GM19328 (cell line): Measurements from ENCODE around the gene BOLA2B.
"Not testable (repeated sequence)": the region's sequence is repeated elsewhere in the genome, so short reads cannot be mapped to it uniquely, and the experiment has no call there.

Experiments used
- ATAC-seq: cut with Tn5 transposase; IDR thresholded peaks from one replicate; pipeline ENCODE4 v1.9.1; 2021; ENCODE audit warnings: mild to moderate bottlenecking, moderate library complexity; ENCODE audit not compliant: unreplicated experiment

BOLA2B gene

DNA sequence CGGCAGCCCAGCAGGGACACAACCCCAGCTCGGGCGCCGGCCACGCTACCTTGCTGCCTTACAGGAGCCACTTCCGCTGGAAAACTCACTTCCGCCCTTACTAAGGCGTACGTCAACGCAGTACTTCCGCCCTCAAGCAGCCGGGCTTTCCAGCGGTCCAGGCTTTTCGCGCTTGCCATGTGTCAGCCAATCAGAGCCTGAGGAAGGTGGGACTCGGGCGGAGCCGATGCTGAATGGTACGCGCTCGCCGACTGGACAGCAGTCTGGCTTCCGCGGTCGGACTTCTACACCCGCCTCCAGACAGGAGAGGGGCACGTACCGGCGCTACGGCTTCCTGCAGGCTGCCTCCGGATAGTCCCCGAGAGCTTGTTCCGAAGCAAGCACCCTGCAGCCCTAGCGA is at the start of gene BOLA2B, which contains the start of gene SLX1A:
BOLA2B (minus strand) TSS at position 52 of the 400 bp plus-strand sequence. CDS start 71 bp downstream, outside the sequence.
SLX1A (plus strand) TSS at position 261 of the 400 bp plus-strand sequence. CDS start 210 bp downstream, outside the sequence.
- ATAC-seq = peak; percentile 81

DNA sequence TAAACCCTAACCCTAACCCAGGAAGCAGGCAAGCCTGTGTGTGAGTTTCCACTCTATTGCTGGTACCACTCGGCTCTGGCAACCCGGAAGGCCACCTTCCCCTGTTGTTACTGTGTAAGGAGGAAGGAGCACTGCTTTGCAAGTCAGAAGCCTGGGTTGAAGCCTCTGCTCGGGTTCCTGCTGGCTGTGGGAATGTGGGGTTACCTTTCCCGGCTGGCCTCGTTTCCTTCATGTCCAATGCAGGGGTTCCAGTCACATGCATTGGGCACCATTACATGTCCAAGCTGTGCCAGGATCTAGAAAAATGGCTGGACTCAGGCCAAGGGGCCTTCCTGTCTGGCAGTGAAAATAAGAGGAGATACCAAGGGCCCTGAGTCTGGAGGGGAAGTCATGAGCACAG is 23.6 kb upstream of the BOLA2B start:
- ATAC-seq = not testable (repeated sequence)

DNA sequence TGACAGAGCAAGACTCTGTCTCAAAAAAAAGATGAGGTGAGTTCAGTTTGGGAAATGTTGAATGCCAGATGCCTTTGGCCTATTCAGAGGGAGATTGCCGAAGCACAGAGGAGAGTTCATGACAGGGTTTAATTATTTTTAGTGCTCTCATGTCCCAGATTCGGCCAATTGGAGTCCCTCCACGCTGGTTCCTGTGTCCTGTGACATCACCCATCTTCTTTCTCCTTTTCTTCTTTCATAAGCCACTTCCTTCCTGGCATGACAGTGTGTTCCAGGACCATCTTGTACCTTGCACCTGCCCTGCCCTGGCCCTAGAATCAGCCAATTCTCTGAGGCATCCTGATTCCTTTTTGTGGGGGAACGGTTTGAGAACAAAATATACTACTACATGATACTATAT is 17.9 kb upstream of the BOLA2B start:
- ATAC-seq = not testable (repeated sequence)

DNA sequence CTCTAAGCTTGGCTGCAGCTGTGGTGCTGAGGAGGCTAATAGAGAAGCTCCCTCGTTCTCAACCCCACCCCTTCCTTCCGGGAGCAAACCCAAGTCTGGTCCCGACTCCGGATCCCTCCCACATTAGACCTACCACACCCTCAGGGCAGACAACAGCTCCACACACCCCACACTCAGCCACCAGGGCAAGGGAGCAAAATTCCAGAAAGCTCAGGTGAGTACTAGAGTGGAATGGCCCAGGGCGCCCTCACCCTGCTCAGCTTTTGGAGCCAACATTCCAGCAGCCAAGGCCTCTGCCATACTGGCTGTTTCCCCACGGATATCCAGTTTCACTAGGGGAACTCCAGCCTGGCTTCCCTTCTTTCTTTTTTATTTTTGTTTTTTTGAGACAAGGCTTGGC is 15.6 kb upstream of the BOLA2B start:
- not testable (repeated sequence) for ATAC-seq

DNA sequence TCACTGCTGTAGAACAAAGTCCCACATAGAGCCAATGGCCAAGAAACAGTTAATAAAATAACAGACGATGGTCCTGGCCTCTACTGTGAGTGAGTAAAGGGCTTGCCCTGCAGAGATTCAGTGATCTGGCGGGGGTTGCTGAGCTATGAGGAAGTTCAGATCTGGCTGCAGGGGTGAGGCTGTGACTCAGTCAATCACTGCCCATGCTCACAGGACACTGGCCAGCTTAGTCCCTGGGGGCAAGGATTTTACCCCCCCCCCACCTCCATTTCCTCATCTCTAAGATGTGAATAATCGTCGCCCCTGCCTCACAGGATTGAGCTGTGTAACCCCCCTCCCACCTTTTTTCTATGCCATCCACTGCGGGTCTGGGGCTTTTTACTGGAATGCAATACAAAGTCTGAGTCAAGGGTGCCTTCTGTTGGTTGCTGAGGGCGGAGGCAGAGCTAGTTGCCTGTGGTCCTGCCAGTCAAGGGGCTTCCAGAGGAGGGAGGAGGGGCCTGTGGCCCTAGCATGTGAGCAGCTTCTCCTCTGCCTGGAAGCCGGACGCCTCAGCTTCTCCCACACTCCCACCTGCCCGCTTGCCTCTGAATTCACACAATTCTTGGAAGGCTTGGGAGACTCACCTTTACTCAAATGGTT is 13.7 kb upstream of the BOLA2B start:
- not testable (repeated sequence) for ATAC-seq

DNA sequence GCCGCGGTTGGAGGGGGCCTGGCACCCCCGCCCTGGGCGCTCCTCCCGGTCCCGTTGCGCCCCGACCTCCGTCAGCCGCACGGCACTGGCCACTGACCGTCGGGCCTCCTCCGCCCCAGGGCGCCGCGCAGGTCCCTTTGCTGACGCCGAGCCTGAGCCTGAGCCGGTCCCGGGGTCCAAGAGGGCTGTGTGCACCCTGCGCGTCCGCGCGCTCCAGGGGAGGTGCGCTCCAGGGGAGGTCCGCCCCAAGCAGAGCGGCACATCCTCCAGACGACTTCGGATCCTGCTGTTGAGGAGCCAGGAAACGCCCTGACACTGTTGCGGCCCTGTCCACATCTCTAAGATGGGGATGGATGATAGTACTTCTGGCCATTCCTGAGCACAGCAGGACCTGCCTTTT is 12.8 kb upstream of the BOLA2B start:
- not testable (repeated sequence) for ATAC-seq

DNA sequence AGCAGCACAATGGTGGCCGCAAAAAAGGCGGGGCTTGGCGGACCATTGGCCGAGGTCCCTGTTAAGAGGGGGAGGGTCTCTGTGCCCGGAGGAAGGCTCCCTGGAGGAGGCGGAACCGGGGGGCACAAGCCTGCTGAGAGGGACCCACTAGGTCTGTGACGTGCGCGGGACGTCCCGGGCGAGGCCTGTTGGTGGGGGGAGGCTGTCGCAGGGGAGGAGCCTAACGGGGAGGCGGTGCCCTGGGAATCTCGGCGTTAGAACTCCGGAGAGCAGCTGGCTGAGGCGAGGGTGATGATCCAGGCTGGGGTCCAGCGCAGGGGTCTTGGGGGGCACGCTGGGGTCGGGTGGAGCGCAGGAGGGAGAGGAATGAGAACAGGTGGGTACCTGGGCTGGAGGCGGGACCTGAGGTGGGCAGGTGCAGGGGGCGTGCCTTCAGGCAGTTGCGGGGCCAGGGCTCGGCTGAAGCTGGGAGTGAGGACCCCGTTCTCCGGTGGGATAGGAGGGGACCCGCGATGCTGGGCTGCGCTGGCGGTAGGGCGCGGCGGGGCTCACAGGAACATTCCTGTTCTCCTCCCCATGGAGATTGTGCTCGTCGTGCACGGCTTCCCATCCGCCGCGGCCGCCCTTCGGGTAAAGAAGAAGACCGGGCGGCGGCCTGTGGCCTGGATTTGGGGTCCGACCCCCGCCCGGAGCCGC is 12.2 kb upstream of the BOLA2B start:
- ATAC-seq = not testable (repeated sequence)

DNA sequence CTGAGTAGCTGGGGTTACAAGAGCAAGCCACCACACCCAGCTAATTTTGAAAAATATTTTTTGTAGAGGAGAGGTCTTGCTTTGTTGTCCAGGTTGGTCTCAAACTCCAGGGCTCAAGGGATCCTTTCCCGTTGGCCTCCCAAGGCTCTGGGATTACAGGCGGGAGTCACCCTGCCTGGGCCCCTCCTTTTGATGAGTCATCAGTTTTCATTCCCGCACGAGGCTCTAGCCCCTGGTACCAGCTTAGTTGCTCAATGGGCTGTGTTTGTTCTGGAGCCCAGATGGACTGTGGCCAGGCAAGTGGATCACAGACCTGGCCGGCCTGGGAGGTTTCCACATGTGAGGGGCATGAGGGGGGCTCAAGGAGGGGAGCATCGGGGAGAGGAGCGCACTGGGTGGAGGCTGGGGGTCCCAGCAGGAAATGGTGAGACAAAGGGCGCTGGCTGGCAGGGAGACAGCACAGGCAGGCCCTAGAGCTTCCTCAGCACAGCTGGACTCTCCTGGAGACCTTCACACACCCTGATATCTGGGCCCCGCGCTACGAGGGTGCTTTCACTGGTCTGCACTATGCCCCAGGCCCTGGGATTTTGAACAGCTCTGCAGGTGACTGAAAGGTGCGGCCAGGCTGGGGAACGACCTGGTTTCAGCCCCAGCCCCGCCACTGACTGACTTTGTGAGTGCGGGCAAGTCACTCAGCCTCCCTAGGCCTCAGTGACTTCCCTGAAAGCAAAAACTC is 6.3 kb upstream of the BOLA2B start:
- not testable (repeated sequence) for ATAC-seq

DNA sequence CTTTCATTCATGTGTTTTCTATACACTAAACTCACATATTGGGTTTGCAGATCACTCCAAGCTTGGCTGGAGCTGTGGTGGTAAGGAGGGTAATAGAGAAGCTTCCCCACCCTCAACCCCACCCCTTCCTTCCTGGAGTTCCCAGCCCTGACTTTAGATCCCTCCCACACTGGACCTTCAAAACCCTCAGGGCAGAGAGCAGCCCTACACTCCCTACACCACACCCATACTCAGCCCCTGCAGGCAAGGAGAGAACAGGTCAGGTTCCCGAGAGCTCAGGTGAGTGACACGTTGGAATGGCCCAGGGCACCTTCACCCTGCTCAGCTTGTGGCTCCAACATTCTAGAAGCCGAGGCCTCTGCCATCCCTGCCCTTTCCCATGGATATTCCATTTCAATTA is 5.6 kb upstream of the BOLA2B start, which contains the start of gene SULT1A3:
SULT1A3 (plus strand) TSS at position 207 of the 400 bp plus-strand sequence. CDS start 1,474 bp downstream, outside the sequence.
- not testable (repeated sequence) for ATAC-seq

DNA sequence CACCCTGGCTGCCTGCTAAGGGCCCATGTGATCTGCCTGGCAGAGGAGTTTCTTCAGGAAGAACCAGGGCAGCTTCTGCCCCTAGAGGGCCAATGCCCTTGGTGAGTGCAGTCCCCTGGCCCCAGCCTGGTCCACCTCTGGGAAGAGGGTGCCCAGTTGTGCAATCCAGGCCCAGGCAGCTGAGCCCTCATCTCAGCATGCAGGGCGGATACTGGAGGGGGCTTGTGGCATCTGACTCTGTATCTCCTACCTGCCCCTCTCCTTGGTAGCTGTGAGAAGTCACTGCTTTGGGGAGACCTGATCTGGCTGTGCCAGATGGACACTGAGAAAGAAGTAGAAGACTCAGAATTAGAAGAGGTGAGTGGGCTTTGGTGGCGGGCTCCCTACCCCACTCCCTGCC is 3.5 kb upstream of the BOLA2B start:
- not testable (repeated sequence) for ATAC-seq

DNA sequence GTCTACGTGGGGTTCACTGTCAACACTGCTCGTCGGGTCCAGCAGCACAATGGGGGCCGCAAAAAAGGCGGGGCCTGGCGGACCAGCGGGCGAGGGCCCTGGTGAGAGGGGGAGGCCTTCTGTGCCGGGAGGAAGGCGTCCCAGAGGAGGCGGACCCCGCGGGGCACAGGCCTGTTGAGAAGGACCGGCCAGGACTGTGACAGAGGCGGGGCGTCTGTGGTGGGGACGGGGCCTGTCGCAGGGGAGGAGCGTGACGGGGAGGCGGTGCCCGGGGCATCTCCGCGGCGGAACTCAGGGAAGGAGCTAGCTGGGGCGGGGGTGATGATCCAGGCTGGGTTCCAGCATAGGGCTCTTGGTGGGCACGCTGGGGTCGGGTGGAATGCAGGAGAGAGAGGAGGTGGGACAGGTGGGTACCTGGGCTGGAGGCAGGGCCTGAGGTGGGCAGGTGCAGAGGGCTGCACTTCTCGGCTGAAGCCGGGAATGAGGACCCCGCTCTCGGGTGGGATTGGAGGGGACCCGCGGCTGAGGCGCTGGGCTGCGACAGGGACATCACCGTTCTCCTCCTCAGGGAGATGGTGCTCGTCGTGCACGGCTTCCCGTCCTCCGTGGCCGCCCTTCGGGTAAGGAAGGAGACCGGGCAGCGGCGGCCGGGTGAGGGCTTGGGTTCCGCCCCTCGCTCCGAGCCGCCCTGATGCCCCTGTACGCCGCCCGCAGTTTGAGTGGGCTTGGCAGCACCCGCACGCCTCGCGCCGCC is 883 bp upstream of the BOLA2B start:
- ATAC-seq = peak; percentile 53

DNA sequence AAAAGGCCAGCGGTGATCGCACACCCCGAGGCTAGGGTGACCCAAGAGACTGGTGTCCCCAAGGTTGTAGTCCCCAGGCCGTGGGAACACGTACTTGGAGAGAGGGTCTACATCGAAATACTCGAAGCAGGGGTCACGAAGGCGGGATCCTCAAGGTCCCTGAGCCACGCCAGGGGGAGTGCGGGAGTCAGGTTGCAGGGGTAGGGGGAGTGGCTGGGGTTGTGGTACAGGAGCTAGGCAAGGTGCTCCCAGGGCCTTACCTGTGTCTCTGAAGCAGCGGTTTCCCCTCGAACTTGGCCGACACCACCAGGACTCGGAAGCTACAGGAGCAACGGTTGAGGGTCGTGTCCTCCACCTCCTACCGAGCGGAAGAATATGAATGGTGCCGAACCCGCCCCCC is 368 bp downstream of the BOLA2B start:
- ATAC-seq = peak; percentile 7

DNA sequence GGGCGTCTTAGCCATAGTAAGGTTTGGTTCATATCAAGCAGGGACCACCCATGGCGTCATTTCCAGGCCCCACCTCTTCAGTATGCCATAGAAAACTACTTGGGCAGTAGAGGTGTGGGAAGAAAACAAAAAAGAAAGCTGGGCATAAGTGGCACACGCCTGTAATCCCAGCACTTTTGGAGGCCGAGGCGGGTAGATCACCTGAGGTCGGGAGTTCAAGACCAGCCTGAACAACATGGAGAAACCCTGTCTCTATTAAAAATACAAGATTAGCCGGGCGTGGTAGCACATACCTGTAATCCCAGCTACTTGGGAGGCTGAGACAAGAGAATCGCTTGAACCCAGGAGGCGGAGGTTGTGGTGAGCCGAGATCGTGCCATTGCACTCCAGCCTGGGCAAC is 2.3 kb downstream of the BOLA2B start:
- ATAC-seq = not testable (repeated sequence)

DNA sequence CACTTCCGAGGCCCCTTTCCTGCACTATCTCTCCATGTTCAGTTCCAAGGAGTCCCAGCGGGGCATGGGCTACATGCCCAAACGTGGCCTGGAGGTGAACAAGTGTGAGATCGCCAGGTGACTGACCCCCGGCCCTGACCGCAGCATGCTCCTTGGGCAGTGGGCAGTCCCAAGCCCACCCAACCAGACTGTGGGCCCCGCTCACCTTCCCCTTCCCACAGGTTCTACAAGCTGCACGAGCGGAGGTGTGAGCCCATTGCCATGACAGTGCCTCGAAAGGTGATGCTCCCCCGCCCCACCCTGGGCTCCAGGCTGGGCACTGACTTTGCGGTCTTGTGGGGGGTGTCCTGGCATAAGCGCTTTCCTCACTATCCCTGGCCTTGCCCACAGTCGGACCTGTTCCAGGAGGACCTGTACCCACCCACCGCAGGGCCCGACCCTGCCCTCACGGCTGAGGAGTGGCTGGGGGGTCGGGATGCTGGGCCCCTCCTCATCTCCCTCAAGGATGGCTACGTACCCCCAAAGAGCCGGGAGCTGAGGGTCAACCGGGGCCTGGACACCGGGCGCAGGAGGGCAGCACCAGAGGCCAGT is 5.4 kb downstream of the BOLA2B start:
- ATAC-seq = no peak

DNA sequence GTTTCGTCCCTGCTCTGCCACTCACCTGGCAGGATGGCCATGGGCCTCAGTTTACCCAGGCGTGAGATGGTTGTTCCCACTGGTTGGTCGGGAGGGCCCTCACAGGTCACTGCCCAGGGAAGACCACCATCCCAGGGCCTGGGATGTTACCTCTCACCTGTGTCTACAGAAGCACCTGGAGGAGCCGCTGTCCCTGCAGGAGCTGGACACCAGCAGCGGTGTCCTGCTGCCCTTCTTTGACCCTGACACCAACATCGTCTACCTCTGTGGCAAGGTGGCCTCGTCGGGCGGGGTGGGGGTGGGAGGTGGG is 6.0 kb downstream of the BOLA2B start:
- no peak for ATAC-seq

DNA sequence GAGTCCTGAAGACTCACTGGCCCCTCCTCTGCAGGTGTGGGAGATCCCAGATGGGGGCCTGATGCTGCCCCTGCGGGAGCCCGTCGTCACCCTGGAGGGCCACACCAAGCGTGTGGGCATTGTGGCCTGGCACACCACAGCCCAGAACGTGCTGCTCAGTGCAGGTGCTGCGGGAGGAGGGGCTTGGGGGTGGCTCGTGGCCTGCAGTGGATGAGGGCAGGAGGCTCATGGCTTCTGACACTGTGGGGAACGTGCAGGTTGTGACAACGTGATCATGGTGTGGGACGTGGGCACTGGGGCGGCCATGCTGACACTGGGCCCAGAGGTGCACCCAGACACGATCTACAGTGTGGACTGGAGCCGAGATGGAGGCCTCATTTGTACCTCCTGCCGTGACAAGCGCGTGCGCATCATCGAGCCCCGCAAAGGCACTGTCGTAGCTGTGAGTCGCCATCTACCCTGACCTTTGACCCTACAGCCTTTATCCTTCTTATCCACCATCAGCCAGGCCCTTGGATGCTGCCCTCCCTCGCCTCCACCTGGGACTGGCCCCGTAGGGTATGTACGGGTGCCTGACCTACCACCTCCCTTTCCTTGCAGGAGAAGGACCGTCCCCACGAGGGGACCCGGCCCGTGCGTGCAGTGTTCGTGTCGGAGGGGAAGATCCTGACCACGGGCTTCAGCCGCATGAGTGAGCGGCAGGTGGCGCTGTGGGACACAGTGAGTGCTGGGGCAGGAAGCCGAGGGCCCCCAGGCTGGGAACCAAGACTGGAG is 6.5 kb downstream of the BOLA2B start:
- ATAC-seq = no peak

DNA sequence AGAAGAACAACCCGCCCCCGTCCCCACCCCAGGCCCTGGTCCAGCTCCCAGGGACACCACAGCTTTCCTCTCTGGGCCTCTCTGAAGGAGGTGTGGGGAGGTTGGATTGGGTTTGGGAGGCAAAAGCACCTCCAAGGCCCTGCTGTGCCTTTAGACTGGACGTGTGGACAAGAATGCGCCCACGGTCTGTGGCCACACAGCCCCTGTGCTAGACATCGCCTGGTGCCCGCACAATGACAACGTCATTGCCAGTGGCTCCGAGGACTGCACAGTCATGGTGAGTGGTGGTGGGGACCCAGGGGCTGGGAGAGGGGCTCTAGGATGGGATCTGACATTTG is 7.1 kb downstream of the BOLA2B start:
- ATAC-seq = no peak

DNA sequence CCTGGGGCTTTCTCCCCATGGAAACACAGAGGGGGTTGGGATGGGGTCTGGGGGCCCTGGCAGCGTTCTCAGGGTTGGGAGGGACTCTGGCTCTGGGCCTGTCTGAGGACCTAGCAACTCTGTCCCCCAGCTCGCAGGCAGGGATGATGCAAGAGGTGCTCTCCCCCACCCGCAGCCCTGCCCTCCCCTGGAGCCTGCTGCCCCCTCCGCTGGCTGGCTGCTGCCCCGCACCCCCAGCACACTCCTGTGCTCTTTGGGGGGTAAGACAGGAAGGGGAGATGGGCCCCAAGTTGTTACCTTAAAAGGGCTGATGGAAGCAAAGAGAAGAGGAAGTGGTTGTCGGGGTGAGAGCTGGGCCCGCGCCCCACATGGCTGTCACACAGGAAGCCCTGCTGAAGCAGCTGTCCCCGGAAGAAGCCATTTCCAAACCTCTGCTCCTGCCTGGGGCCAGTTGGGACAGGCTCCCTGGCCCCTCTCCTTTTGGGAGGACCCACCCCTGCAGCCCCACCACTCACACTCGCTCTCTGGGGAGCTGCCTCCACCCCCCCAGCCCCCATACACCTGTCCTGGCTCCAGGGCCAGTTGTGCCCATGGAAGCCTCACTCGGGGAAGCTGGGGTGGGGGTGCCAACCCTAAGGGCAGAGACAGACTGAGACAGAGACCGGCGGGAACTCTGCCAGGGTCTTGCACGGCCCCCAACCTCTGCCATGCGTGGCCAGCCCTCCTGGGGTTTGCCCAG is 7.6 kb downstream of the BOLA2B start:
- ATAC-seq = no peak
